HEK293 (cell line): ENCODE data around the gene MIS18A.
A peak's percentile ranks its signal among the peaks of the same experiment; 100 is the strongest.

ENCODE experiments used
- CTCF ChIA-PET: fragments of 350-600 bp; formaldehyde crosslinking; extraction: SDS; loops from one replicate; lab custom pipeline; 2021; ENCODE audit warnings: antibody characterized with exemption; lab: Yijun Ruan, JAX
- POLR2A ChIA-PET: fragments of 300-600 bp; formaldehyde crosslinking; extraction: SDS; loops from one replicate; lab custom pipeline; 2020; ENCODE audit warnings: antibody characterized with exemption, inconsistent platforms; lab: Yijun Ruan, JAX
- H3K27ac ChIP-seq: fragments of 200-500 bp; sonication (Bioruptor generic); 2 replicates; pipeline ENCODE4 v1.5.1; 2014; ENCODE audit warnings: low read depth, low read length, control low read depth, inconsistent platforms; ENCODE audit errors: extremely low read depth
- H3K36me3 ChIP-seq, 2 experiments: fragments of 200-500 bp in 1 of 2; sonication (Bioruptor generic) in 1 of 2; 1 replicate in 1 of 2; 2 replicates in 1 of 2; pipeline ENCODE4 v1.5.1; 2014 to 2017; ENCODE audit warnings: inconsistent platforms in 2 of 2, low read length in 2 of 2; ENCODE audit not compliant: control insufficient read depth in 2 of 2, insufficient read depth in 1 of 2
- H3K4me1 ChIP-seq: fragments of 200-500 bp; sonication (Bioruptor generic); 2 replicates; pipeline ENCODE4 v1.5.1; 2014; ENCODE audit warnings: mild to moderate bottlenecking, low read length, inconsistent platforms; ENCODE audit not compliant: control insufficient read depth, insufficient read depth
- H3K4me3 ChIP-seq: 2 replicates; pipeline ENCODE4 v1.5.1; 2011; ENCODE audit warnings: low read depth, mild to moderate bottlenecking, control low read depth, low read length, moderate library complexity
- H3K9me3 ChIP-seq: fragments of 200-500 bp; sonication (Bioruptor generic); 2 replicates; pipeline ENCODE4 v1.5.1; 2014; ENCODE audit warnings: low read depth, low read length, inconsistent platforms; ENCODE audit not compliant: control insufficient read depth, insufficient read depth
- BCL11A ChIP-seq: fragments of 450-650 bp; formaldehyde crosslinking; IDR thresholded peaks from 2 replicates; pipeline ENCODE4 v1.5.1; 2016; ENCODE audit warnings: low read depth, missing biosample characterization, missing genetic modification characterization
- HOXC10 ChIP-seq: sonication (generic); formaldehyde crosslinking; IDR thresholded peaks from 2 replicates; pipeline ENCODE4 v1.8.1; 2023; ENCODE audit warnings: mild to moderate bottlenecking, missing genetic modification reagents
- PBX3 ChIP-seq: sonication (generic); formaldehyde crosslinking; IDR thresholded peaks from 2 replicates; pipeline ENCODE4 v1.8.1; 2022; ENCODE audit warnings: mild to moderate bottlenecking, moderate library complexity, missing genetic modification reagents
- REPIN1 ChIP-seq: fragments of 450-650 bp; formaldehyde crosslinking; IDR thresholded peaks from 2 replicates; pipeline ENCODE4 v1.5.1; 2017; ENCODE audit warnings: missing biosample characterization, missing genetic modification characterization, low read depth
- REST ChIP-seq: fragments of 450-650 bp; formaldehyde crosslinking; IDR thresholded peaks from 2 replicates; pipeline ENCODE4 v1.5.1; 2016; ENCODE audit warnings: missing biosample characterization, missing genetic modification characterization
- SCRT2 ChIP-seq: fragments of 450-650 bp; formaldehyde crosslinking; IDR thresholded peaks from 2 replicates; pipeline ENCODE4 v1.5.1; 2016; ENCODE audit warnings: missing biosample characterization, missing genetic modification characterization
- TCF7L2 ChIP-seq: IDR thresholded peaks from 2 replicates; pipeline ENCODE4 v1.6.1; 2011; ENCODE audit warnings: low read depth, mild to moderate bottlenecking, inconsistent platforms, low read length, moderate library complexity, borderline replicate concordance
- TRIM28 ChIP-seq: IDR thresholded peaks from 2 replicates; pipeline ENCODE4 v1.6.1; 2011; ENCODE audit warnings: low read length, control low read depth, borderline replicate concordance
- ZBTB7A ChIP-seq: fragments of 450-650 bp; formaldehyde crosslinking; IDR thresholded peaks from 2 replicates; pipeline ENCODE4 v1.5.1; 2016; ENCODE audit warnings: low read depth, missing biosample characterization, missing genetic modification characterization
- ZFP69B ChIP-seq: fragments of 450-650 bp; formaldehyde crosslinking; IDR thresholded peaks from 2 replicates; pipeline ENCODE4 v1.5.1; 2016; ENCODE audit warnings: missing biosample characterization, missing genetic modification characterization
- ZNF121 ChIP-seq: fragments of 450-650 bp; formaldehyde crosslinking; IDR thresholded peaks from 2 replicates; pipeline ENCODE4 v1.5.1; 2016; ENCODE audit warnings: missing biosample characterization, missing genetic modification characterization
- ZNF157 ChIP-seq: fragments of 450-650 bp; formaldehyde crosslinking; IDR thresholded peaks from 2 replicates; pipeline ENCODE4 v1.5.1; 2016; ENCODE audit warnings: missing biosample characterization, missing genetic modification characterization
- ZNF223 ChIP-seq: fragments of 450-650 bp; formaldehyde crosslinking; IDR thresholded peaks from 2 replicates; pipeline ENCODE4 v1.5.1; 2016; ENCODE audit warnings: missing biosample characterization, missing genetic modification characterization
- ZNF280C ChIP-seq: fragments of 450-650 bp; formaldehyde crosslinking; IDR thresholded peaks from 2 replicates; pipeline ENCODE4 v1.5.1; 2016; ENCODE audit warnings: missing biosample characterization, missing genetic modification characterization
- ZNF394 ChIP-seq: fragments of 450-650 bp; formaldehyde crosslinking; IDR thresholded peaks from 2 replicates; pipeline ENCODE4 v1.5.1; 2016; ENCODE audit warnings: missing biosample characterization, missing genetic modification characterization, mild to moderate bottlenecking, moderate library complexity, borderline replicate concordance
- ZNF658 ChIP-seq: fragments of 450-650 bp; formaldehyde crosslinking; IDR thresholded peaks from 2 replicates; pipeline ENCODE4; 2016; ENCODE audit warnings: missing biosample characterization, missing genetic modification characterization

MIS18A gene

GRCh38 chr21:32237021-32237420 lies 41.8 kb downstream of the MIS18A start (continued):
- TF ChIP-seq BCL11A (tag by site-specific recombination) (no peak), HOXC10 (CRISPR knock-in tag) (no peak), REST (tag by site-specific recombination) (no peak), ZNF394 (tag by site-specific recombination) (no peak), ZNF121 (tag by site-specific recombination) (no peak)

- H3K36me3 ChIP-seq = no peaks in the 10 kb centered on the region
- ChIA-PET CTCF (no interaction called here), POLR2A (no interaction called here)
- TF ChIP-seq ZNF658 (tag by site-specific recombination) = no peak
- TF ChIP-seq ZNF223 (tag by site-specific recombination) = no peak
- no peak for TF ChIP-seq TCF7L2
- TF ChIP-seq TRIM28 = no peak
- TF ChIP-seq REPIN1 (tag by site-specific recombination) = no peak
- no peak for TF ChIP-seq PBX3 (CRISPR knock-in tag)
- TF ChIP-seq ZNF280C (tag by site-specific recombination) = no peak
- TF ChIP-seq ZFP69B (tag by site-specific recombination) = no peak
- TF ChIP-seq ZNF157 (tag by site-specific recombination) = no peak
- H3K4me3 ChIP-seq = no peak overlapping the region
- H3K4me1 ChIP-seq = no peaks in the 10 kb centered on the region
- H3K27ac ChIP-seq = no peak overlapping the region
- no peaks in the 10 kb centered on the region for H3K9me3 ChIP-seq
These were observed 45.0 kb downstream of the MIS18A start for GRCh38 chr21:32233722-32234301.

- H3K36me3 ChIP-seq = no peaks in the 10 kb centered on the region
- no peaks in the 10 kb centered on the region for H3K4me1 ChIP-seq
- ChIA-PET POLR2A (no interaction called here), CTCF (interaction anchor here (0.6 kb wide), 1 partner anchor 88 kb away, joined by 4 read pairs; no protein-coding TSS in a partner anchor)
- TF ChIP-seq SCRT2 (tag by site-specific recombination) = peak; percentile 81
- TF ChIP-seq ZBTB7A (tag by site-specific recombination) = no peak
- no peak overlapping the region for H3K27ac ChIP-seq
- H3K9me3 ChIP-seq = no peaks in the 10 kb centered on the region
- H3K4me3 ChIP-seq = no peak overlapping the region
These were observed 45.7 kb downstream of the MIS18A start for GRCh38 chr21:32233055-32233546.
